Glutamatergic neuron (in vitro differentiated cells): ENCODE measurements around the gene TPPP3. TPM values are rescaled to one million over a fixed set of nuclear protein-coding genes. Genes with fewer than 3 reads are reported as not detected.

Source experiments
- DNase-seq: peaks from one replicate; pipeline ENCODE4 v3.0.0; 2022
- H3K27ac Mint-ChIP-seq: one replicate; pipeline ENCODE4 v1.8.0; 2020; ENCODE audit warnings: mild to moderate bottlenecking, mixed read lengths, inconsistent platforms; ENCODE audit not compliant: unreplicated experiment
- H3K27me3 Mint-ChIP-seq: one replicate; pipeline ENCODE4 v1.8.0; 2020; ENCODE audit warnings: mild to moderate bottlenecking, moderate library complexity, mixed read lengths, inconsistent platforms; ENCODE audit not compliant: unreplicated experiment
- H3K36me3 Mint-ChIP-seq: one replicate; pipeline ENCODE4 v1.8.0; 2020; ENCODE audit warnings: mild to moderate bottlenecking, mixed read lengths, inconsistent platforms; ENCODE audit not compliant: unreplicated experiment
- H3K4me1 Mint-ChIP-seq: one replicate; pipeline ENCODE4 v1.8.0; 2020; ENCODE audit warnings: mild to moderate bottlenecking, low read depth, mixed read lengths, inconsistent platforms; ENCODE audit not compliant: unreplicated experiment
- H3K4me3 Mint-ChIP-seq: one replicate; pipeline ENCODE4 v1.8.0; 2020; ENCODE audit warnings: mild to moderate bottlenecking, mixed read lengths, inconsistent platforms; ENCODE audit not compliant: unreplicated experiment
- H3K9me3 Mint-ChIP-seq: one replicate; pipeline ENCODE4 v1.8.0; 2020; ENCODE audit warnings: mild to moderate bottlenecking, moderate library complexity, mixed read lengths, inconsistent platforms; ENCODE audit not compliant: unreplicated experiment
- total RNA-seq: library from RNA; stranded (reverse); fragmentation: NEBNext Ultra II Directional; extraction: Animal tissue kit (Norgen Biotek cat#: 25700); gene quantifications from one replicate; pipeline ENCODE4 v1.2.1, GENCODE V29; 2021; ENCODE audit not compliant: unreplicated experiment
- TF ChIP-seq, protein P1 (sequence below): fragments of 200-600 bp; sonication (generic); IDR thresholded peaks from one replicate; pipeline ENCODE4 v1.5.0; 2021; ENCODE audit not compliant: partially characterized antibody, unreplicated experiment

Gene TPPP3
- total RNA-seq, 1 donor from 2014 or later, result 21.7 TPM

DNA sequence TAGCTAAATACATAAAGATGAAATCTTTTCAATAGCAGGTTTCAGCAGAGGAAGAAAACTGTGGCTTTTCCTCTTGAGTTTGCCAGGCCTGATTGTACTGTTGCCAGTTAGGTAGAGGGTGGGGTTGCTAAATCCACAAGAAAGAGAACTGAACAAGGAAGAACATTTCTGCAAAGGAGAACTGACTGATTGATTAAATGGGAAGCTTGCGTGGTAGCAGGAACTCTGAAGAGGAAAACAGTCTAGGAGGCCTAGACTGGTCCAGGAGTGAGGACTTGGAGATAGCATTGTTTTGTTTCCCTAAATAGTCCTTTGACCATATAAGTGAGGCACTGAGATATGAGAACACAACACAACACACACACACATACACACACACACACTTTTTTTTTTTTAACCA lies 47.9 kb downstream of the TPPP3 start:
- H3K9me3 Mint-ChIP-seq, result no peaks in the 10 kb centered on the region
- H3K4me1 Mint-ChIP-seq, result no peaks in the 10 kb centered on the region
- TF ChIP-seq, protein P1, sequence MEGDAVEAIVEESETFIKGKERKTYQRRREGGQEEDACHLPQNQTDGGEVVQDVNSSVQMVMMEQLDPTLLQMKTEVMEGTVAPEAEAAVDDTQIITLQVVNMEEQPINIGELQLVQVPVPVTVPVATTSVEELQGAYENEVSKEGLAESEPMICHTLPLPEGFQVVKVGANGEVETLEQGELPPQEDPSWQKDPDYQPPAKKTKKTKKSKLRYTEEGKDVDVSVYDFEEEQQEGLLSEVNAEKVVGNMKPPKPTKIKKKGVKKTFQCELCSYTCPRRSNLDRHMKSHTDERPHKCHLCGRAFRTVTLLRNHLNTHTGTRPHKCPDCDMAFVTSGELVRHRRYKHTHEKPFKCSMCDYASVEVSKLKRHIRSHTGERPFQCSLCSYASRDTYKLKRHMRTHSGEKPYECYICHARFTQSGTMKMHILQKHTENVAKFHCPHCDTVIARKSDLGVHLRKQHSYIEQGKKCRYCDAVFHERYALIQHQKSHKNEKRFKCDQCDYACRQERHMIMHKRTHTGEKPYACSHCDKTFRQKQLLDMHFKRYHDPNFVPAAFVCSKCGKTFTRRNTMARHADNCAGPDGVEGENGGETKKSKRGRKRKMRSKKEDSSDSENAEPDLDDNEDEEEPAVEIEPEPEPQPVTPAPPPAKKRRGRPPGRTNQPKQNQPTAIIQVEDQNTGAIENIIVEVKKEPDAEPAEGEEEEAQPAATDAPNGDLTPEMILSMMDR, result no peak
- no peaks in the 10 kb centered on the region for H3K36me3 Mint-ChIP-seq
- no peak for DNase-seq
- no peak overlapping the region for H3K4me3 Mint-ChIP-seq
- H3K27me3 Mint-ChIP-seq, result no peaks in the 10 kb centered on the region
- H3K27ac Mint-ChIP-seq, result no peak overlapping the region

DNA sequence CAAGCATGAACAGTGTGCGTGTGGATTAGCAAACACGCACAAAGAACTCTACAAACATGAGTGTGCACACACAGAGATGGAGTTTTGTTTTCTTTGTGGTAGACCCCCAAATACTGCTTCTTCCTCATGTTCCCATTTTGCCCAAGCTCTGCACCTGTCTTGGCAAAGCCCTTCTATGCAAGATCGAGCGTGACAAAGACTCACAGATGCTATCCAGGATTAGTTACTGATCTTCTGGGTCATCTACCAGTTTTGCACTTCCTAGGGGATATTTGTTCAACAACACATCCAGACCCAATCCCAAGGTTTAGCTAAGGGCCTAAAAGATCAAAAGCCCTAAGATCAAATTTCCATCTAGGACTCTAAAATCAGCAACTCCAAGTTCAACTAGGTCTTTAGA lies 50.7 kb downstream of the TPPP3 start:
- H3K4me3 Mint-ChIP-seq, result no peak overlapping the region
- no peaks in the 10 kb centered on the region for H3K36me3 Mint-ChIP-seq
- H3K9me3 Mint-ChIP-seq, result no peaks in the 10 kb centered on the region
- TF ChIP-seq, protein P1, result no peak
- no peaks in the 10 kb centered on the region for H3K4me1 Mint-ChIP-seq
- DNase-seq, result no peak
- H3K27me3 Mint-ChIP-seq, result no peaks in the 10 kb centered on the region
- no peak overlapping the region for H3K27ac Mint-ChIP-seq

DNA sequence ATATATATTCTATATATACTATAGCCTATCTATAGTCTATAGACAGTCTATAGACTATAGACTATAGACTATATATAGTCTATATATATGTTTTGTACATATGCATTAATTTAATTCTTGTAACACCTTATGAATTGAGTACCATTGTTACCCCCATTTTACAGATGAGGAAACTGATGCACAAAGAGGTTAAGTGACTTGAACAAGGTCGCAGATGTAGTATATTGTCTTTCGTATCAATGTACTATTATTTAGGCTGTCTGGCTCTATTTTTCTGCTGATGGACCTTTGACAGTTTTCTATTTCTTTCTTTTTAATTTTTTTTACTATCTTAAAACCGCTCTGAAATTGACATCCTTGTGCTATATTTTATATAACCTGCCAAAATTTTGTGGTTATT lies 52.0 kb downstream of the TPPP3 start:
- Mint-ChIP-seq H3K36me3 (no peaks in the 10 kb centered on the region), H3K27me3 (no peaks in the 10 kb centered on the region)
- DNase-seq, result no peak

More for the DNA sequence above, 52.0 kb downstream of the TPPP3 start:
- TF ChIP-seq, protein P1, result no peak
- Mint-ChIP-seq H3K4me3 (no peak overlapping the region), H3K4me1 (no peaks in the 10 kb centered on the region), H3K9me3 (no peaks in the 10 kb centered on the region), H3K27ac (no peak overlapping the region)

Other genes with a start within 250 kb of the TPPP3 start
- 1.0 TPM for gene B3GNT9, start 242.5 kb downstream of the TPPP3 start, total RNA-seq
- 1.0 TPM for gene TRADD, start 233.6 kb downstream of the TPPP3 start, total RNA-seq
- 3.1 TPM for gene FBXL8, start 233.5 kb downstream of the TPPP3 start, total RNA-seq
- gene HSF4, start 228.8 kb downstream of the TPPP3 start, total RNA-seq, result 7.2 TPM
- gene NOL3, start 223.0 kb downstream of the TPPP3 start, total RNA-seq, result 8.8 TPM
- 197 TPM for gene MATCAP1, start 209.5 kb downstream of the TPPP3 start, total RNA-seq
- 3.6 TPM for gene EXOC3L1, start 203.4 kb downstream of the TPPP3 start, total RNA-seq
- gene E2F4, start 201.3 kb downstream of the TPPP3 start, total RNA-seq, result 64.3 TPM
- 2.1 TPM for gene ELMO3, start 194.4 kb downstream of the TPPP3 start, total RNA-seq
- gene TMEM208, start 166.4 kb downstream of the TPPP3 start, total RNA-seq, result 42.6 TPM
- 18.8 TPM for gene FHOD1, start 146.0 kb downstream of the TPPP3 start, total RNA-seq
- gene SLC9A5, start 144.5 kb downstream of the TPPP3 start, total RNA-seq, result 1.4 TPM
- gene PLEKHG4, start 114.0 kb downstream of the TPPP3 start, total RNA-seq, result 3.4 TPM
- 1.0 TPM for gene KCTD19, start 66.8 kb downstream of the TPPP3 start, total RNA-seq
- not detected for gene LRRC36, start 66.7 kb downstream of the TPPP3 start, total RNA-seq
- 4.6 TPM for gene ZDHHC1, start 23.0 kb upstream of the TPPP3 start, total RNA-seq
- 6.0 TPM for gene HSD11B2, start 37.6 kb upstream of the TPPP3 start, total RNA-seq
- 111 TPM for gene ATP6V0D1, start 87.7 kb upstream of the TPPP3 start, total RNA-seq
- gene AGRP, start 90.0 kb upstream of the TPPP3 start, total RNA-seq, result not detected
- 191 TPM for gene RIPOR1, start 135.3 kb upstream of the TPPP3 start, total RNA-seq
- 42.8 TPM for gene CTCF, start 169.0 kb upstream of the TPPP3 start, total RNA-seq